K562 (cell line): ENCODE measurements around the gene ADD1. TPM values are rescaled to one million over a fixed set of nuclear protein-coding genes. Genes with fewer than 3 reads are reported as not detected.

Source experiments
- ARID2 ChIP-seq: fragments of 450-650 bp; IDR thresholded peaks from 2 replicates; pipeline ENCODE4 v1.6.1; 2017; ENCODE audit warnings: antibody characterized with exemption, mild to moderate bottlenecking
- ELF1 ChIP-seq: fragments of 200-800 bp; sonication (Bioruptor generic); IDR thresholded peaks from 2 replicates; pipeline ENCODE4 v1.6.1; 2016; ENCODE audit warnings: missing genetic modification characterization, missing compliant biosample characterization
- HDGF ChIP-seq: fragments of 450-650 bp; IDR thresholded peaks from 2 replicates; pipeline ENCODE4 v1.6.1; 2016
- KAT7 ChIP-seq: sonication (generic); formaldehyde crosslinking; IDR thresholded peaks from 2 replicates; pipeline ENCODE4 v1.8.0; 2022; ENCODE audit warnings: missing genetic modification reagents, mild to moderate bottlenecking, borderline replicate concordance
- NR1H2 ChIP-seq: sonication (generic); formaldehyde crosslinking; IDR thresholded peaks from 2 replicates; pipeline ENCODE4 v1.4.0; 2020; ENCODE audit warnings: mild to moderate bottlenecking, missing genetic modification reagents
- RCOR1 ChIP-seq, 2 experiments: IDR thresholded peaks; 2 replicates each; pipeline ENCODE4 v1.6.1; 2012; ENCODE audit warnings: low read depth in 2 of 2, low read length in 2 of 2, borderline replicate concordance in 1 of 2, improper control_type of control experiment in 1 of 2
- SIN3B ChIP-seq: fragments of 450-650 bp; IDR thresholded peaks from 2 replicates; pipeline ENCODE4 v1.6.1; 2017; ENCODE audit warnings: low read depth, mild to moderate bottlenecking, moderate library complexity
- SLC30A9 ChIP-seq: fragments of 250-450 bp; sonication (Bioruptor Pico); IDR thresholded peaks from 2 replicates; pipeline ENCODE4 v1.8.0; 2022; ENCODE audit warnings: mild to moderate bottlenecking, moderate library complexity
- SMARCA5 ChIP-seq: fragments of 450-650 bp; IDR thresholded peaks from 2 replicates; pipeline ENCODE4 v1.6.1; 2016
- SMARCC2 ChIP-seq: fragments of 450-650 bp; IDR thresholded peaks from 2 replicates; pipeline ENCODE4 v1.6.1; 2017; ENCODE audit warnings: antibody characterized with exemption, moderate library complexity, mild to moderate bottlenecking, low read depth
- SNIP1 ChIP-seq: fragments of 450-650 bp; IDR thresholded peaks from 2 replicates; pipeline ENCODE4 v1.7.1; 2017; ENCODE audit warnings: low read depth, mild to moderate bottlenecking
- SP1 ChIP-seq: sonication (generic); formaldehyde crosslinking; IDR thresholded peaks from 2 replicates; pipeline ENCODE4 v1.8.1; 2022; ENCODE audit warnings: mild to moderate bottlenecking, missing genetic modification reagents
- XRCC3 ChIP-seq: fragments of 450-650 bp; IDR thresholded peaks from 2 replicates; pipeline ENCODE4 v1.6.1; 2017; ENCODE audit warnings: mild to moderate bottlenecking, moderate library complexity
- ZBTB17 ChIP-seq: fragments of 450-650 bp; formaldehyde crosslinking; IDR thresholded peaks from 2 replicates; pipeline ENCODE4 v1.4.0; 2020; ENCODE audit warnings: mild to moderate bottlenecking
- ZFP1 ChIP-seq: fragments of 450-650 bp; formaldehyde crosslinking; IDR thresholded peaks from 2 replicates; pipeline ENCODE4 v1.4.0; 2020; ENCODE audit warnings: mild to moderate bottlenecking, mixed read lengths
- ZKSCAN1 ChIP-seq: fragments of 150-350 bp; IDR thresholded peaks from 2 replicates; pipeline ENCODE4 v1.6.1; 2016; ENCODE audit warnings: low read depth, low read length
- ZNF197 ChIP-seq: fragments of 200-800 bp; sonication (Bioruptor generic); IDR thresholded peaks from 2 replicates; pipeline ENCODE4 v1.6.1; 2016; ENCODE audit warnings: low read depth, missing genetic modification characterization, missing compliant biosample characterization
- ZNF586 ChIP-seq: fragments of 450-650 bp; formaldehyde crosslinking; conservative IDR thresholded peaks from 2 replicates; pipeline ENCODE4 v1.4.0; 2020; ENCODE audit warnings: mild to moderate bottlenecking, moderate library complexity
- ZNF695 ChIP-seq: fragments of 450-650 bp; formaldehyde crosslinking; IDR thresholded peaks from 2 replicates; pipeline ENCODE4 v1.4.0; 2020; ENCODE audit warnings: mild to moderate bottlenecking, moderate library complexity
- ZSCAN32 ChIP-seq: fragments of 450-650 bp; formaldehyde crosslinking; IDR thresholded peaks from 2 replicates; pipeline ENCODE4 v1.4.0; 2020; ENCODE audit warnings: mild to moderate bottlenecking, moderate library complexity
- polyA plus RNA-seq, 8 experiments: library from polyadenylated mRNA; depleted of rRNA in 4 of 8; stranded (reverse) in 5 of 8; unstranded in 3 of 8; fragments of >200 nt; fragmentation: Nextera tagmentation in 2 of 8; fragmentation: Illumina TruSeq in 1 of 8; extraction: Ambion mirVana in 2 of 8; extraction: Trizol in 1 of 8; gene quantifications; 2 replicates each; pipeline versions ENCODE4 v1.2.1 to v1.2.3, GENCODE V29; 2011 to 2014; ENCODE audit warnings: inconsistent platforms in 1 of 8, missing spikeins in 1 of 8
- total RNA-seq, 7 experiments: library from RNA; depleted of rRNA in 6 of 7; stranded (reverse); fragments of >200 nt in 6 of 7; fragmentation: Illumina TruSeq in 2 of 7; extraction: Trizol in 2 of 7; gene quantifications; 2 replicates each; pipeline versions ENCODE4 v1.2.1 to v1.2.3, GENCODE V29; 2011 to 2021; ENCODE audit warnings: low replicate concordance in 1 of 7
- TF ChIP-seq, protein P1 (sequence below): IDR thresholded peaks from 2 replicates; pipeline ENCODE4 v1.6.1; 2014; ENCODE audit warnings: antibody characterized with exemption
- TF ChIP-seq, protein P2 (sequence below), 2 experiments: IDR thresholded peaks; 2 replicates each; pipeline ENCODE4 v1.6.1; 2011; ENCODE audit warnings: borderline replicate concordance in 1 of 2, control low read depth in 1 of 2, low read depth in 1 of 2, low read length in 1 of 2, mild to moderate bottlenecking in 1 of 2, mixed read lengths in 1 of 2, moderate library complexity in 1 of 2; ENCODE audit not compliant: insufficient read depth in 1 of 2, insufficient read length in 1 of 2, poor library complexity in 1 of 2, severe bottlenecking in 1 of 2; ENCODE audit errors: extremely low read depth in 1 of 2
- TF ChIP-seq, protein P3 (sequence below): fragments of 450-650 bp; conservative IDR thresholded peaks from 2 replicates; pipeline ENCODE4 v1.6.1; 2016; ENCODE audit warnings: missing genetic modification characterization, low read depth, mild to moderate bottlenecking, missing compliant biosample characterization, moderate library complexity
- TF ChIP-seq, protein P4 (sequence below): fragments of 250-450 bp; sonication (Bioruptor Pico); IDR thresholded peaks from 2 replicates; pipeline ENCODE4 v1.6.1; 2021; ENCODE audit warnings: mild to moderate bottlenecking
- TF ChIP-seq, protein P5 (sequence below): fragments of 450-650 bp; IDR thresholded peaks from 2 replicates; pipeline ENCODE4 v1.7.0; 2016; ENCODE audit warnings: borderline replicate concordance

ADD1 gene
- total and polyA plus RNA-seq, 9 of the 15 experiments (the other 6 are each of a cell fraction or from before 2014, with no cell fraction given), result 17.5 to 153 (median 74.0) TPM

DNA sequence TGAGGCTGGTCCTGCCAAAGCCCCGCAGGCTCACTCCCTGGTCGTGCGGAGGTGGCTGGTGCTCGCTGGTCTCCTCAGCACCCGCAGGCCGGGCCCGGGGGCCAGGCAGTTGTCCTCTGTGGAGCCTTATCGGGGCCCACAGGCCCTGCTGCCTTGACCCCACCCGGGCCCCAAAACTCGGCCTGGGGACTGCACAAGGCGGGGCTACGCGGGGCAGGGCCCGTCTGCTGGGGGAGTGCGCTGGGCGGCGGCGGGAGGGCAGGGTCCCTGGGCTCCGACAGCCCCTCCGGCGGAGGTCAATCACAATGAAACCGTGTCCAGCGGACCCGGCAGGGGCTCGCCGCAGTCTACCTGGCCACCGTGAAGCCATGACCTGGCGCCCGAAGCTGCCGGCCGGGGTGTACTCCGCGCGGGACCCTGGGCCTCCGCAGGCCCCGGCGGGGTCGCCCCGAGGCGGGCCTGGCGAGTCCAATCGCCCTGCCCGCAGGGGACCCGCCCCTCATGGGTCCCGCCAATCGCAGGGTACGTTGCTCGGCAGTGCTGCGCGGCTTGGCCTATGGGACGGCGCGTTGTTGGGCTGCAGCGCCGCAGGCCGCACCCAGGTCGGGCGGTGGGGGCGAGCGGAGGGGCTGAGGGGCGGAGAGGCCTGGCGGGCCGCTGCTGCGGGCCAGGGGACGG is at the start of gene ADD1 (continued):
- TF ChIP-seq ARID2, result no peak
- peak; percentile 94 for TF ChIP-seq SP1 (CRISPR knock-in tag)
- no peak for TF ChIP-seq ZNF695 (CRISPR knock-in tag)
- TF ChIP-seq SIN3B, result peak; percentile 78
- no peak for TF ChIP-seq ELF1 (tag)
- TF ChIP-seq, protein P1, sequence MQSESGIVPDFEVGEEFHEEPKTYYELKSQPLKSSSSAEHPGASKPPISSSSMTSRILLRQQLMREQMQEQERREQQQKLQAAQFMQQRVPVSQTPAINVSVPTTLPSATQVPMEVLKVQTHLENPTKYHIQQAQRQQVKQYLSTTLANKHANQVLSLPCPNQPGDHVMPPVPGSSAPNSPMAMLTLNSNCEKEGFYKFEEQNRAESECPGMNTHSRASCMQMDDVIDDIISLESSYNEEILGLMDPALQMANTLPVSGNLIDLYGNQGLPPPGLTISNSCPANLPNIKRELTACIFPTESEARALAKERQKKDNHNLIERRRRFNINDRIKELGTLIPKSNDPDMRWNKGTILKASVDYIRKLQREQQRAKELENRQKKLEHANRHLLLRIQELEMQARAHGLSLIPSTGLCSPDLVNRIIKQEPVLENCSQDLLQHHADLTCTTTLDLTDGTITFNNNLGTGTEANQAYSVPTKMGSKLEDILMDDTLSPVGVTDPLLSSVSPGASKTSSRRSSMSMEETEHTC, result no peak
- no peak for TF ChIP-seq ZNF586 (CRISPR knock-in tag)
- TF ChIP-seq SMARCC2, result no peak
- no peak for TF ChIP-seq ZFP1 (CRISPR knock-in tag)
- TF ChIP-seq KAT7 (CRISPR knock-in tag), result no peak; the same call in 1 of the 2 replicates
- TF ChIP-seq SNIP1, result no peak
- TF ChIP-seq, protein P2, sequence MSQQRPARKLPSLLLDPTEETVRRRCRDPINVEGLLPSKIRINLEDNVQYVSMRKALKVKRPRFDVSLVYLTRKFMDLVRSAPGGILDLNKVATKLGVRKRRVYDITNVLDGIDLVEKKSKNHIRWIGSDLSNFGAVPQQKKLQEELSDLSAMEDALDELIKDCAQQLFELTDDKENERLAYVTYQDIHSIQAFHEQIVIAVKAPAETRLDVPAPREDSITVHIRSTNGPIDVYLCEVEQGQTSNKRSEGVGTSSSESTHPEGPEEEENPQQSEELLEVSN (IDR thresholded peaks at IDR 0.05; ENCODE audit: borderline replicate concordance in 1 of 2, extremely low read depth in 1 of 2, insufficient read depth in 1 of 2, insufficient read length in 1 of 2, low read depth in 1 of 2, low read length in 1 of 2, poor library complexity in 1 of 2, severe bottlenecking in 1 of 2), result peak in 1 of 2 experiments; percentile 19
- no peak for TF ChIP-seq SLC30A9 (CRISPR knock-in tag)
- no peak; the same call in 1 of the 2 replicates for TF ChIP-seq NR1H2
- TF ChIP-seq ZBTB17 (CRISPR knock-in tag), result no peak
- no peak for TF ChIP-seq ZKSCAN1
- no peak for TF ChIP-seq ZNF197
- 0 out of 4 replicates have a peak, but pooled peaks have one; percentile 3 to 18 for TF ChIP-seq RCOR1 (IDR thresholded peaks at IDR 0.05; ENCODE audit: borderline replicate concordance in 1 of 2, low read depth in 2 of 2, low read length in 2 of 2)
- TF ChIP-seq XRCC3, result no peak
- no peak for TF ChIP-seq ZSCAN32 (CRISPR knock-in tag)
- TF ChIP-seq, protein P3, sequence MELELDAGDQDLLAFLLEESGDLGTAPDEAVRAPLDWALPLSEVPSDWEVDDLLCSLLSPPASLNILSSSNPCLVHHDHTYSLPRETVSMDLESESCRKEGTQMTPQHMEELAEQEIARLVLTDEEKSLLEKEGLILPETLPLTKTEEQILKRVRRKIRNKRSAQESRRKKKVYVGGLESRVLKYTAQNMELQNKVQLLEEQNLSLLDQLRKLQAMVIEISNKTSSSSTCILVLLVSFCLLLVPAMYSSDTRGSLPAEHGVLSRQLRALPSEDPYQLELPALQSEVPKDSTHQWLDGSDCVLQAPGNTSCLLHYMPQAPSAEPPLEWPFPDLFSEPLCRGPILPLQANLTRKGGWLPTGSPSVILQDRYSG (tag), result no peak
- TF ChIP-seq, protein P4, sequence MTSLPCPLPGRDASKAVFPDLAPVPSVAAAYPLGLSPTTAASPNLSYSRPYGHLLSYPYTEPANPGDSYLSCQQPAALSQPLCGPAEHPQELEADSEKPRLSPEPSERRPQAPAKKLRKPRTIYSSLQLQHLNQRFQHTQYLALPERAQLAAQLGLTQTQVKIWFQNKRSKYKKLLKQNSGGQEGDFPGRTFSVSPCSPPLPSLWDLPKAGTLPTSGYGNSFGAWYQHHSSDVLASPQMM (CRISPR knock-in tag), result no peak
- TF ChIP-seq HDGF, result no peak
- TF ChIP-seq, protein P5, sequence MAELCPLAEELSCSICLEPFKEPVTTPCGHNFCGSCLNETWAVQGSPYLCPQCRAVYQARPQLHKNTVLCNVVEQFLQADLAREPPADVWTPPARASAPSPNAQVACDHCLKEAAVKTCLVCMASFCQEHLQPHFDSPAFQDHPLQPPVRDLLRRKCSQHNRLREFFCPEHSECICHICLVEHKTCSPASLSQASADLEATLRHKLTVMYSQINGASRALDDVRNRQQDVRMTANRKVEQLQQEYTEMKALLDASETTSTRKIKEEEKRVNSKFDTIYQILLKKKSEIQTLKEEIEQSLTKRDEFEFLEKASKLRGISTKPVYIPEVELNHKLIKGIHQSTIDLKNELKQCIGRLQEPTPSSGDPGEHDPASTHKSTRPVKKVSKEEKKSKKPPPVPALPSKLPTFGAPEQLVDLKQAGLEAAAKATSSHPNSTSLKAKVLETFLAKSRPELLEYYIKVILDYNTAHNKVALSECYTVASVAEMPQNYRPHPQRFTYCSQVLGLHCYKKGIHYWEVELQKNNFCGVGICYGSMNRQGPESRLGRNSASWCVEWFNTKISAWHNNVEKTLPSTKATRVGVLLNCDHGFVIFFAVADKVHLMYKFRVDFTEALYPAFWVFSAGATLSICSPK, result no peak
- no peak for TF ChIP-seq SMARCA5
